H9 (cell line): Measurements from ENCODE around the gene EVI5. TPM values are rescaled to one million over a fixed set of nuclear protein-coding genes. Genes with fewer than 3 reads are reported as not detected.

ENCODE experiments used
- DNase-seq: peaks from one replicate; pipeline ENCODE4 v3.0.0-alpha.2; 2017
- H2AFZ ChIP-seq: one replicate; pipeline ENCODE4 v1.6.1; 2013; ENCODE audit warnings: mild to moderate bottlenecking, low read length, control low read depth, moderate library complexity
- H2AK5ac ChIP-seq: 2 replicates; pipeline ENCODE4 v1.6.1; 2013; ENCODE audit warnings: low read length, control low read depth, mixed read lengths; ENCODE audit not compliant: insufficient read length
- H2BK120ac ChIP-seq: one replicate; pipeline ENCODE4 v1.6.1; 2013; ENCODE audit warnings: low read depth, mild to moderate bottlenecking, low read length, control low read depth, inconsistent platforms; ENCODE audit not compliant: poor library complexity, severe bottlenecking
- H2BK12ac ChIP-seq: 2 replicates; pipeline ENCODE4 v1.6.1; 2013; ENCODE audit warnings: low read length, control low read depth, mixed read lengths, low read depth; ENCODE audit not compliant: insufficient read length
- H2BK15ac ChIP-seq: 2 replicates; pipeline ENCODE4 v1.6.1; 2013; ENCODE audit warnings: low read depth, low read length, control low read depth
- H2BK20ac ChIP-seq: one replicate; pipeline ENCODE4 v1.6.1; 2013; ENCODE audit warnings: low read depth, mild to moderate bottlenecking, low read length, control low read depth, inconsistent platforms; ENCODE audit not compliant: poor library complexity, severe bottlenecking
- H2BK5ac ChIP-seq: 2 replicates; pipeline ENCODE4 v1.6.1; 2013; ENCODE audit warnings: low read length, control low read depth, mixed read lengths; ENCODE audit not compliant: insufficient read length
- H3K14ac ChIP-seq: 2 replicates; pipeline ENCODE4 v1.6.1; 2013; ENCODE audit warnings: low read length, control low read depth; ENCODE audit not compliant: insufficient read depth
- H3K18ac ChIP-seq: 2 replicates; pipeline ENCODE4 v1.6.1; 2013; ENCODE audit warnings: low read depth, mild to moderate bottlenecking, mixed read lengths, low read length, control low read depth; ENCODE audit not compliant: insufficient read length
- H3K23ac ChIP-seq: 2 replicates; pipeline ENCODE4 v1.6.1; 2013; ENCODE audit warnings: low read length, control low read depth, mixed read lengths, low read depth; ENCODE audit not compliant: insufficient read length
- H3K23me2 ChIP-seq: 2 replicates; pipeline ENCODE4 v1.6.1; 2013; ENCODE audit warnings: low read depth, mild to moderate bottlenecking, mixed read lengths, low read length, control low read depth; ENCODE audit not compliant: insufficient read length, poor library complexity, severe bottlenecking
- H3K27ac ChIP-seq: 2 replicates; pipeline ENCODE4 v1.5.1; 2013; ENCODE audit warnings: low read length, control low read depth, mixed read lengths, low read depth; ENCODE audit not compliant: insufficient read length
- H3K27me3 ChIP-seq: 2 replicates; pipeline ENCODE4 v1.6.1; 2013; ENCODE audit warnings: low read length, control low read depth, inconsistent platforms; ENCODE audit not compliant: insufficient read depth
- H3K4ac ChIP-seq: 2 replicates; pipeline ENCODE4 v1.6.1; 2013; ENCODE audit warnings: low read depth, mild to moderate bottlenecking, control low read depth, inconsistent platforms, low read length, moderate library complexity
- H3K4me1 ChIP-seq: 2 replicates; pipeline ENCODE4 v1.6.1; 2013; ENCODE audit warnings: low read length, control low read depth, inconsistent platforms; ENCODE audit not compliant: insufficient read depth
- H3K4me2 ChIP-seq: 2 replicates; pipeline ENCODE4 v1.6.1; 2013; ENCODE audit warnings: low read length, control low read depth, mixed read lengths; ENCODE audit not compliant: insufficient read length, insufficient read depth
- H3K56ac ChIP-seq: 2 replicates; pipeline ENCODE4 v1.6.1; 2013; ENCODE audit warnings: low read depth, mild to moderate bottlenecking, mixed read lengths, low read length, control low read depth; ENCODE audit not compliant: insufficient read length
- H3K79me1 ChIP-seq: 2 replicates; pipeline ENCODE4 v1.6.1; 2013; ENCODE audit warnings: low read depth, mild to moderate bottlenecking, moderate library complexity, low read length, control low read depth, inconsistent platforms; ENCODE audit not compliant: insufficient read depth, poor library complexity, severe bottlenecking
- H3K79me2 ChIP-seq: 2 replicates; pipeline ENCODE4 v1.6.1; 2013; ENCODE audit warnings: low read length, control low read depth, inconsistent platforms; ENCODE audit not compliant: insufficient read depth
- H3K9ac ChIP-seq: 2 replicates; pipeline ENCODE4 v1.6.1; 2013; ENCODE audit warnings: low read length, control low read depth, mixed read lengths; ENCODE audit not compliant: insufficient read length; ENCODE audit errors: extremely low read depth
- H3K9me3 ChIP-seq: one replicate; pipeline ENCODE4 v1.6.1; 2013; ENCODE audit warnings: low read depth, low read length, inconsistent platforms; ENCODE audit not compliant: control insufficient read depth
- H3T11ph ChIP-seq: one replicate; pipeline ENCODE4 v1.6.1; 2013; ENCODE audit warnings: mild to moderate bottlenecking, low read length, control low read depth, inconsistent platforms
- H4K20me1 ChIP-seq: one replicate; pipeline ENCODE4 v1.6.1; 2013; ENCODE audit not compliant: control insufficient read depth, insufficient read length, insufficient read depth
- H4K5ac ChIP-seq: 2 replicates; pipeline ENCODE4 v1.6.1; 2013; ENCODE audit warnings: low read depth, mild to moderate bottlenecking, mixed read lengths, low read length, control low read depth; ENCODE audit not compliant: insufficient read length
- H4K8ac ChIP-seq: replicated peaks from 2 replicates; pipeline ENCODE4 v1.6.1; 2013; ENCODE audit warnings: low read length, control low read depth, mixed read lengths, low read depth; ENCODE audit not compliant: insufficient read length
- H4K91ac ChIP-seq: 2 replicates; pipeline ENCODE4 v1.6.1; 2013; ENCODE audit warnings: low read depth, mild to moderate bottlenecking, moderate library complexity, mixed read lengths, low read length, control low read depth; ENCODE audit not compliant: insufficient read length
- H3K27ac Mint-ChIP-seq, 3 experiments: 2 replicates in 2 of 3; 3 replicates in 1 of 3; pipeline ENCODE4 v1.8.0; 2020 to 2021; ENCODE audit warnings: mixed read lengths in 3 of 3, mild to moderate bottlenecking in 1 of 3, moderate library complexity in 1 of 3
- H3K27me3 Mint-ChIP-seq: 2 replicates; pipeline ENCODE4 v1.8.0; 2021; ENCODE audit warnings: low read depth, mild to moderate bottlenecking, moderate library complexity, mixed read lengths
- H3K36me3 Mint-ChIP-seq, 3 experiments: 2 replicates in 2 of 3; 3 replicates in 1 of 3; pipeline ENCODE4 v1.8.0; 2020 to 2021; ENCODE audit warnings: low read depth in 3 of 3, mixed read lengths in 3 of 3; ENCODE audit not compliant: insufficient read depth in 1 of 3
- H3K4me1 Mint-ChIP-seq, 2 experiments: 2 replicates each; pipeline ENCODE4 v1.8.0; 2020; ENCODE audit warnings: mixed read lengths in 2 of 2
- H3K4me3 Mint-ChIP-seq, 2 experiments: 2 replicates in 1 of 2; 3 replicates in 1 of 2; pipeline ENCODE4 v1.8.0; 2020 to 2021; ENCODE audit warnings: mild to moderate bottlenecking in 2 of 2, mixed read lengths in 2 of 2, moderate library complexity in 1 of 2
- H3K9me3 Mint-ChIP-seq, 2 experiments: 2 replicates in 1 of 2; 3 replicates in 1 of 2; pipeline ENCODE4 v1.8.0; 2020; ENCODE audit warnings: mild to moderate bottlenecking in 2 of 2, mixed read lengths in 2 of 2, moderate library complexity in 1 of 2
- WGBS: extraction: QIAGEN DNeasy Blood & Tissue Kit; methylation state at CpG from one replicate; pipeline ENCODE4 v1.1.7; 2013; ENCODE audit warnings: missing lambda C conversion rate, low lambda C conversion rate, mixed read lengths; ENCODE audit not compliant: insufficient read length; ENCODE audit errors: extremely low coverage; 5-methylcytosine and 5-hydroxymethylcytosine counted together
- total RNA-seq: library from RNA; stranded (reverse); gene quantifications from 2 replicates; pipeline ENCODE4 v1.2.1, GENCODE V29; 2021
- TF ChIP-seq, protein P1 (sequence below): fragments of 200-600 bp; sonication (generic); conservative IDR thresholded peaks from 3 replicates; pipeline ENCODE4 v1.8.0; 2021; ENCODE audit warnings: antibody characterized with exemption, mild to moderate bottlenecking

Gene EVI5
- total RNA-seq, 1 experiment from 2014 or later: 9.7 TPM

GRCh38 chr1:92804721-92805201 is 19.9 kb upstream of the EVI5 start:
- H3K14ac ChIP-seq: no peak overlapping the region
- H3K9ac ChIP-seq: no peak overlapping the region
- H3K4me2 ChIP-seq: no peak overlapping the region
- Mint-ChIP-seq H3K9me3 (no peaks in the 10 kb centered on the region), H3K36me3 (no peaks in the 10 kb centered on the region), H3K4me1 (peaks cover 3 to 4% of the 10 kb centered on the region in 2 experiments; a peak in 2 of 4 replicates), H3K27ac (peak overlapping the region in 1 of 3 experiments; percentile 69; a peak in 1 of 7 replicates), H3K4me3 (no peak overlapping the region), H3K27me3 (no peaks in the 10 kb centered on the region)
- no peaks in the 10 kb centered on the region for H4K20me1 ChIP-seq
- H4K5ac ChIP-seq: no peak overlapping the region
- no peak overlapping the region for H3K23ac ChIP-seq
- no peaks in the 10 kb centered on the region for H3K4me1 ChIP-seq
- WGBS: no CpG with 5 or more reads among the region's 7 CpGs
- no peak overlapping the region for H3K18ac ChIP-seq
- no peak overlapping the region for H2BK12ac ChIP-seq
- no peak overlapping the region for H3K56ac ChIP-seq
- no peak overlapping the region for H2BK20ac ChIP-seq
- H2BK120ac ChIP-seq: no peak overlapping the region
- H3K23me2 ChIP-seq: no peaks in the 10 kb centered on the region
- no peak overlapping the region for H4K8ac ChIP-seq
- no peak overlapping the region for H2AFZ ChIP-seq
- H2BK5ac ChIP-seq: no peak overlapping the region
- H2BK15ac ChIP-seq: no peak overlapping the region
- H4K91ac ChIP-seq: no peak overlapping the region
- TF ChIP-seq, protein P1, sequence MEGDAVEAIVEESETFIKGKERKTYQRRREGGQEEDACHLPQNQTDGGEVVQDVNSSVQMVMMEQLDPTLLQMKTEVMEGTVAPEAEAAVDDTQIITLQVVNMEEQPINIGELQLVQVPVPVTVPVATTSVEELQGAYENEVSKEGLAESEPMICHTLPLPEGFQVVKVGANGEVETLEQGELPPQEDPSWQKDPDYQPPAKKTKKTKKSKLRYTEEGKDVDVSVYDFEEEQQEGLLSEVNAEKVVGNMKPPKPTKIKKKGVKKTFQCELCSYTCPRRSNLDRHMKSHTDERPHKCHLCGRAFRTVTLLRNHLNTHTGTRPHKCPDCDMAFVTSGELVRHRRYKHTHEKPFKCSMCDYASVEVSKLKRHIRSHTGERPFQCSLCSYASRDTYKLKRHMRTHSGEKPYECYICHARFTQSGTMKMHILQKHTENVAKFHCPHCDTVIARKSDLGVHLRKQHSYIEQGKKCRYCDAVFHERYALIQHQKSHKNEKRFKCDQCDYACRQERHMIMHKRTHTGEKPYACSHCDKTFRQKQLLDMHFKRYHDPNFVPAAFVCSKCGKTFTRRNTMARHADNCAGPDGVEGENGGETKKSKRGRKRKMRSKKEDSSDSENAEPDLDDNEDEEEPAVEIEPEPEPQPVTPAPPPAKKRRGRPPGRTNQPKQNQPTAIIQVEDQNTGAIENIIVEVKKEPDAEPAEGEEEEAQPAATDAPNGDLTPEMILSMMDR: no peak
- H3K4ac ChIP-seq: no peak overlapping the region
- no peaks in the 10 kb centered on the region for H3K27me3 ChIP-seq
- H3T11ph ChIP-seq: no peak overlapping the region
- peak; percentile 60 for DNase-seq
- H3K27ac ChIP-seq: no peak overlapping the region
- no peaks in the 10 kb centered on the region for H3K79me1 ChIP-seq
- no peak overlapping the region for H2AK5ac ChIP-seq
- H3K79me2 ChIP-seq: no peaks in the 10 kb centered on the region
- H3K9me3 ChIP-seq: no peaks in the 10 kb centered on the region
